Measurements from ENCODE around the gene KCNQ1. TPM values are rescaled to one million over a fixed set of nuclear protein-coding genes. Genes with fewer than 3 reads are reported as not detected.

The KCNQ1 gene
- total RNA-seq, 4 donors from 2014 or later = 3.2 to 12.7 (median 5.5) TPM

DNA sequence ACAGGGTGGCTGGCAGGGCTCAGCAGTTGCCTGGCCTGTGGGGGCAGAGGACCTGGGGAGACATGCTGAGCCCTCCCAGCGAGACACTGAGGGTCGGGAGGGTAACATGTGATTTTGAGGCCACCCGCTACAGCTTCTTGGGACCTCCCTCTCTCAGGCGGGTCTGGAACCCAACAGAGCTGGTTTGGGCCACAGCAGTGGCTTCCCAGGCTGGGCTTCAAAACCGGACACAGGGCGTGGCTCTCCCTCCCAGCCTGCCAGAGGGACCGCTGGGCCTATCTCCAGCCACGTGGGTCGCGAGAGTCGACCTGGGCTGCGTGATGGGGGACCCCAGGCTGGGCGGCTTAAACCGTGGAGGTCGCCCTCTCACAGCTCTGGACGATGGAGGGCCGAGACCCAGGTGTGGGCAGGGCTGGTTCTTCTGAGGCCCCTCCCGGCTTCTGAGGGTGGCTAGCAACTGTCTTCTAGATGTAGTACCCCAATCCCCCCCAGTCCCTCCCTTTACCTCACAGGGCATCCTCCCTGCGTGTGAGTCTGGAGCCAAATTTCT is 91.7 kb downstream of the KCNQ1 start:
- TF ChIP-seq, protein P1, sequence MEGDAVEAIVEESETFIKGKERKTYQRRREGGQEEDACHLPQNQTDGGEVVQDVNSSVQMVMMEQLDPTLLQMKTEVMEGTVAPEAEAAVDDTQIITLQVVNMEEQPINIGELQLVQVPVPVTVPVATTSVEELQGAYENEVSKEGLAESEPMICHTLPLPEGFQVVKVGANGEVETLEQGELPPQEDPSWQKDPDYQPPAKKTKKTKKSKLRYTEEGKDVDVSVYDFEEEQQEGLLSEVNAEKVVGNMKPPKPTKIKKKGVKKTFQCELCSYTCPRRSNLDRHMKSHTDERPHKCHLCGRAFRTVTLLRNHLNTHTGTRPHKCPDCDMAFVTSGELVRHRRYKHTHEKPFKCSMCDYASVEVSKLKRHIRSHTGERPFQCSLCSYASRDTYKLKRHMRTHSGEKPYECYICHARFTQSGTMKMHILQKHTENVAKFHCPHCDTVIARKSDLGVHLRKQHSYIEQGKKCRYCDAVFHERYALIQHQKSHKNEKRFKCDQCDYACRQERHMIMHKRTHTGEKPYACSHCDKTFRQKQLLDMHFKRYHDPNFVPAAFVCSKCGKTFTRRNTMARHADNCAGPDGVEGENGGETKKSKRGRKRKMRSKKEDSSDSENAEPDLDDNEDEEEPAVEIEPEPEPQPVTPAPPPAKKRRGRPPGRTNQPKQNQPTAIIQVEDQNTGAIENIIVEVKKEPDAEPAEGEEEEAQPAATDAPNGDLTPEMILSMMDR (IDR thresholded peaks at IDR 0.05; ENCODE audit: low read depth) = no peak

DNA sequence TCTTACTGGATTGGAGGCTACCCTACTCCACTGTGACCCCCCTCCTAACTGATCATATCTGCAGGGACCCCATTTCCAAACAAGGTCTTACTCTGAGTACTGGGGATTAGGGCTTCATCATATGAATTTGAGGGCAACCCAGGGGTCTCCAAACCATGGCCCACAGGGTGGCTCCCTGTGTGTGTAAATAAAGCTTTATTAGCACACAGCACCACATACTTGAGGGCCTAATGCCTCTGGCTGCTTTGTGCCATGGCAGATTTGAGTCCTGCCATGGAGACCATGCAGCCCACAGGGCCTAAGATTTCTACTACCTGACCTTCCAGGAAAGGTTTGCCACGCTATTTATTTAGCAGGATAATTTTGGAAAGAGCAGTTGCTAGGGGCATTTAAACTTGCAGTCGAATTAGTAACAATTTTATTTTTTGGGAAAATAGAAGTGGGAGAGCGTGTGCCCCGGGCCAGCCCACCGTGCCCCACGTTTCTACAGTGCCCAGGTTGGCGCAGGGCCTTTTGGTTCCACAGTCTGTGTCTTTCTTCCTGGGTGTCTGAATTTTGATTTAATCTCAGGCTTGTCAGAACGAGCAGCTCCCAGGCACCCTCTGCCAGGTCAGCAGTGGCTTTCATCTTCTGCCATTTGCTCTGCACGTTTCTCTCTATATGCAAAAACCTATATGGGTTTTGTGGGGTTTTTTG is 92.3 kb downstream of the KCNQ1 start:
- TF ChIP-seq, protein P1 (IDR thresholded peaks at IDR 0.05; ENCODE audit: low read depth) = no peak

DNA sequence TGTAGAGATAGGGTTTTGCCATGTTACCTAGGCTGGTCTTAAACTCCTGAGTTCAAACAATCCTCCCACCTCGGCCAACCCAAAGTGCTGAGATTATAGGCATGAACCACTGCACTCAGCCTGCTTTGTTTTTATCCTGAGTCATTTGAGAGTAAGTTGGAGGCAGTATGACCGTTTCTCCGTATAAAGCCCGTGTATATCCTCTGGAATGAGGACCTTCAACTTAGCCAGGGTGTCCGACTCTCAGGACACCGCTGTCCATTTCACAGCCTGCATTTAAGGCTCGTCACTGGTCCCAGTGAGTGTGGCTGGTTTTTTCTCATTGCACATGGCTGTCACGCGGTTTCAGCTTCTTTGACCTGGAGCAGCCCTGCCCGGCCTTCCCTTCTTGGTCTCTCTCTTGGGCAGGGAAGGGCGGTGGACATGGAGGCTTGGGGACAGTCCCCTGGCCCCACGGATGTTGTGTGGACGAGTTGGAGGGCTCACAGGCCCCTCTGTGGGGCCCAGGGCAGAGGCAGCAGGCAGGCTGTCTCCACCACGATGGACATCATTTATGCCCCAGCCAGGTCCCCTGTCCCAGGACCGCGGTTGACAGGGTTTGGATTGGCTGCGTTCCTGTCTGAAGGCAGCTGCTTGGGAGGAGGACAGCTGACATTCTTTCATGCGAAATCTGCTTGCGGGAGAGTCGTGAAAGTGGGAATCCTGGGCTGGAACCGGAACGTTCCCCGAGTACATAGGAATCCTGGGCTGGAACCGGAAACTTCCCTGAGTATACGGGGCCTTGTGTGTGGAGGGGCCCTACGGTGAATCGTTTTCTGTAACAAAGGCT is 93.3 kb downstream of the KCNQ1 start:
- TF ChIP-seq, protein P1 (IDR thresholded peaks at IDR 0.05; ENCODE audit: low read depth) = no peak

DNA sequence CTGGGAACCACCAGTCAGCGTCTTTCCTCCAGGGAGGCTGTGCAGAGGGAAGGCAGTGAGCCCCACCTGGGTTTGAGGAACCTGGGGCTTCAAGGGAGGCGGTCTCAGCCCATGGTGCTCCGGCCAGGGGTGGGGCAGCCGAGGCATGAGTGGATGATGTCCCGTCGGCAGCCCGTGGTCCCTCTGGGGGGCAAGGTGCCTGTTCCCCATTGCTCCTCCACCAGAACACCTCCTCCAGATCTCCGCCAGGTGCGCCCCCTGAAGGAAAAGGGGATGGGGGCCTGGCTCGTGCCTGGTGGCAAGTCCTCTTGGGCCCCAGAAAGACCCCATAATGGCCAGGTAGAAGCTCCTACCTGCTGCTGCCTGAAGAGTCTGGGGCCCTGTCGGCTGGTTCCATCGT is 94.1 kb downstream of the KCNQ1 start:
- TF ChIP-seq, protein P1 (IDR thresholded peaks at IDR 0.05; ENCODE audit: low read depth) = no peak

DNA sequence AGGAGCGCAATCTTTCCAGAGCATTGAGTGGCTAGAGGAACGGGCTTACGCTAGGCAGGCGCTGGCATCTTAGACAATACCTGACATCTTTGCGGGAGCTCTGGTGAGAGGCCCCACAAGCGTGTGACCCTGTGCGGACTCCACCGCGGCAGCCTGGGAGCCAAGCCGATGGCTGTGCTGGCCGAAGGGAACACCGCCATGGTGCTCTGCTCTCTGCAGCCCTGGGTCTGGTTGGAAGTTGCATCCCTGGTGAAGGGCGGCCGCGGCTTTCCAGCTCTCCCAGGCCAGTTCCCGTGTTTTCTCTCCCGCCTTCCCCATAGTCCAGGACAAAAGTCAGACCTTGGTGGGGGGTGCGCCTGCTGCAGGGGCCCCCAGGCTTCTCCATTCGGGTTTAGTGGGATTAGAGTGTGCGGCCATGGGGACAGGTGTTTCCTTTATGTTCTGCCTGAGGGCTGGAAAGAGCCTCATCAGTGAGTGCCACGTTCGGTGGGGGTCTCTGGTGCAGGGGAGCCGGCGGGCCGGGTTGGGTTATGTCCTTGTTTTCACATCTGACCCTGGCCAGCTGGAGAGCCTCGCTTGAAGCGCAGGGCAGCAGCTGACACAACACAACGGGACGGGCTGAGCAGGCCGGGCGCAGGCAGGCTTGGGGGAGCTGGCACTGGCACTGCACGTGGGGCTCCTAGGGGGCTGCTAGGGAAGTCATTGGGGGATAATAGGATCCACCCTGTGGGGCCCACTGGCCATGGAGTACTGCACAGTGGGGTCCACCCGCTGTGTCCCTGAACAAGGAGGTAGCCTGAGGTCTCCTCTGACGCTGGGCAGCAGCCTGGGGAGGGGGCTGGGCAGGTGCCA is 94.8 kb downstream of the KCNQ1 start:
- TF ChIP-seq, protein P1 (IDR thresholded peaks at IDR 0.05; ENCODE audit: low read depth) = no peak

DNA sequence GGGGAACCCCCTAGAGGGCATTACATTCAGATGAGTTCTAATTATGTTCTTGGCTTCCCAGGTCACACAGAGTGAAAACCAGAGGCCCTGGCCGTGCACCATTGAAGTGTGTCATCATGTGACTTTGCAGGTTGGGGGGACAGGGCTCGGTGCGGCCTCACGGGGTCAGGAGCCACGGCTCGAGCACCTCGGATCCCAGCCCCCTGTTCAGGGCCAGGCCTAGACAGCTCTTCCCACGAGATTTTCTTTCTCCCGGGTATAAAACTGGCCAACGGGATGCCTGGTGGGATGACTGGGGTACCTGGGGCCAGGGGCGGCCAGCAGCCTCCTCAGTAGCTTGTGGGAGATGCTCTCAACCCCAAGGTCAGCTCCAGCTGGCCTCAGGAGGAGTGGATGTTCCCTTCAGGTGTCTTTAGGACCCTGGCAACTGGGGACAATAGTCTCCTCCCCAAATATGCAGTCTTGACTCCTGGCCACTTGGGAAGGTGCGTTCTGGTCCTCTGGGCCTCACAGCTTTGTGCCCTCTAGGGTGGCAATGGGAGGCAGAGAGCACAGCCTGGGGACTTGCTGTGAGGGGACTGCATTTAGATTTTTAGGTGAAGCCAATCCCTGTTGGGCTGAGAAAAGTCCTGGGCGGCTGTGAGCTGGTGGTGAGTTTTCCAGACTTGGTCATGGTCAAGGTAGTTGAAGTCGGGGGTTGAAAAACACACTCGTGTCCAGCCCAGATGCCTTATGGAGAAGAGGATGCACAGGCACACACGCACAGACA is 95.6 kb downstream of the KCNQ1 start:
- TF ChIP-seq, protein P1 (IDR thresholded peaks at IDR 0.05; ENCODE audit: low read depth) = no peak
